ENCODE measurements around the gene AIG1. TPM values are rescaled to one million over a fixed set of nuclear protein-coding genes. Genes with fewer than 3 reads are reported as not detected.

AIG1 gene
- total RNA-seq, 6 donors from 2014 or later: 6.3 to 26.6 (median 20.8) TPM

DNA sequence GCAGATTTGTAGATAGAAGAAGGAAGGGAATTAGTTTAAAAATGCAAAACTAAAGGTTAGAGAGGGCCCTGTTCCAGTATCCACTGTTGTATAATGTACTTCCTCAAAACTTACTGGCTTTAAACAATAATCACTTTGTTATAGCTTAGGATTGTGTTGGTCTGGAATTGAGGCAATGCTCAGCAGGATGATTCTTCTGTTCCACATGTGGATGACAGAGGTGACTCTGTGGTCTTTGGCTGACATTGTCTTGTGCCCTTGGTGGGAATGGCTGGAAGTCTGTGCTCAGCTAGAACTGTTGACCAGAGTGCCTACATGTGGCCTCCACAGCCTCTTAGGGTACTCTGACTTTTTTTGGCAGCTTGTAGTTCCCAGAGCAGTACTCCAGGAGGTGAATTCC lies 143.4 kb downstream of the AIG1 start:
- Histone ChIP-seq H3K4me1 (no peaks in the 10 kb centered on the region), H3K27me3 (no peaks in the 10 kb centered on the region), H3K9me3 (peaks cover 0 to 4% (median 0%) of the 10 kb centered on the region in 4 donors), H3K27ac (no peak overlapping the region), H3K4me3 (no peak overlapping the region), H3K36me3 (no peaks in the 10 kb centered on the region)
- no peak for ATAC-seq (ENCODE audit: low FRiP score in 2 of 2)
- TF ChIP-seq POLR2A (IDR thresholded peaks at IDR 0.05): no peak
- TF ChIP-seq, protein P1, sequence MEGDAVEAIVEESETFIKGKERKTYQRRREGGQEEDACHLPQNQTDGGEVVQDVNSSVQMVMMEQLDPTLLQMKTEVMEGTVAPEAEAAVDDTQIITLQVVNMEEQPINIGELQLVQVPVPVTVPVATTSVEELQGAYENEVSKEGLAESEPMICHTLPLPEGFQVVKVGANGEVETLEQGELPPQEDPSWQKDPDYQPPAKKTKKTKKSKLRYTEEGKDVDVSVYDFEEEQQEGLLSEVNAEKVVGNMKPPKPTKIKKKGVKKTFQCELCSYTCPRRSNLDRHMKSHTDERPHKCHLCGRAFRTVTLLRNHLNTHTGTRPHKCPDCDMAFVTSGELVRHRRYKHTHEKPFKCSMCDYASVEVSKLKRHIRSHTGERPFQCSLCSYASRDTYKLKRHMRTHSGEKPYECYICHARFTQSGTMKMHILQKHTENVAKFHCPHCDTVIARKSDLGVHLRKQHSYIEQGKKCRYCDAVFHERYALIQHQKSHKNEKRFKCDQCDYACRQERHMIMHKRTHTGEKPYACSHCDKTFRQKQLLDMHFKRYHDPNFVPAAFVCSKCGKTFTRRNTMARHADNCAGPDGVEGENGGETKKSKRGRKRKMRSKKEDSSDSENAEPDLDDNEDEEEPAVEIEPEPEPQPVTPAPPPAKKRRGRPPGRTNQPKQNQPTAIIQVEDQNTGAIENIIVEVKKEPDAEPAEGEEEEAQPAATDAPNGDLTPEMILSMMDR (IDR thresholded peaks at IDR 0.05): no peak
- no peak for TF ChIP-seq POLR2AphosphoS5 (IDR thresholded peaks at IDR 0.05)
- no peak for TF ChIP-seq EP300 (IDR thresholded peaks at IDR 0.05)
- no peak for DNase-seq

DNA sequence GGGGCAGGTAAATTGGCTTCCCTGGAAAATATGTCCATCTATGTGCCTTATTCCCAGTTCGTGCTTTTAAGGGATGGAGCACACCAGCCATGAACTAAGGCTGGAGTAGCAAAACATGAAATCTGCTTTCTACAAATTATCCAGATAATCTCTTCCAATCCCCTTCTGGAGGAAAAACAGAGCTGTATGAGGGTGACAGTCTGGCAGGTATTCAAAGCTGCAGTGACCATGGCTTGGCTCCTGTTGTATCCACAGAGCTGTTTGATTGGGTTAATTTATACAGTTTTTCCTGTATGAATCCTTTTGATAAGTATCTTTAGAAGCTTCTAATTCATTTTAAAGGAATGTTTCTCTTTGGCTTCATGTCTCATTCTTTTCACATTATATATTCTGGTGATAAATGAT lies 144.4 kb downstream of the AIG1 start:
- no peaks in the 10 kb centered on the region for H3K36me3 ChIP-seq
- ATAC-seq (ENCODE audit: low FRiP score in 2 of 2) (no peak), DNase-seq (no peak)
- WGBS, 2 donors: 89 to 100% methylated on average over 1 of the region's 1 CpG
- H3K27ac ChIP-seq: no peak overlapping the region
- H3K4me1 ChIP-seq: no peaks in the 10 kb centered on the region
- H3K4me3 ChIP-seq: no peak overlapping the region
- no peaks in the 10 kb centered on the region for H3K27me3 ChIP-seq
- H3K9me3 ChIP-seq: peaks cover 0 to 4% (median 0%) of the 10 kb centered on the region in 4 donors
- TF ChIP-seq, protein P1 (IDR thresholded peaks at IDR 0.05): no peak

DNA sequence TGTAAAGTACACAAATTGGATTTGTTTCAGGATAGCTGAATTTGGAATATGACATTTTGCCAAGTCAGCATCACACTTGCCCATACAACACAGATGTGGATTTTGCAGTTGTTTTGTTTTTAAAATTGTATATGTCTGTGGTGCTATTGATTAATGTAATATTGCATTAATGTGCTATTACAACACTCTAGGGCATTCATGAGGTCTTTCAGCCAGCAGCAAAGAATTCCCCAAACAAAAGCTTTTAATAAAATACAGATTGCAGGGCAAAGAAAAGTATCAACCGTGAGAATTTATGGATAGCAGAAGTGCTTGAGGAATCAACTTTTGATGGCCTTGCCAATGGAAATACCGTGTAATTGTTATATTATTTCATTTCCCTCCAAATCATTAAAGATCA lies 144.9 kb downstream of the AIG1 start:
- Histone ChIP-seq H3K36me3 (no peaks in the 10 kb centered on the region), H3K27ac (no peak overlapping the region), H3K4me3 (no peak overlapping the region), H3K4me1 (no peaks in the 10 kb centered on the region), H3K27me3 (no peaks in the 10 kb centered on the region), H3K9me3 (peaks cover 0 to 4% (median 0%) of the 10 kb centered on the region in 4 donors)
- 74 to 86% methylated on average over 2 of the region's 2 CpGs for WGBS, 2 donors
- TF ChIP-seq POLR2AphosphoS5 (IDR thresholded peaks at IDR 0.05): no peak
- TF ChIP-seq, protein P1 (IDR thresholded peaks at IDR 0.05): no peak
- no peak for TF ChIP-seq POLR2A (IDR thresholded peaks at IDR 0.05)
- no peak for TF ChIP-seq EP300 (IDR thresholded peaks at IDR 0.05)
- DNase-seq (no peak), ATAC-seq (ENCODE audit: low FRiP score in 2 of 2) (no peak)

DNA sequence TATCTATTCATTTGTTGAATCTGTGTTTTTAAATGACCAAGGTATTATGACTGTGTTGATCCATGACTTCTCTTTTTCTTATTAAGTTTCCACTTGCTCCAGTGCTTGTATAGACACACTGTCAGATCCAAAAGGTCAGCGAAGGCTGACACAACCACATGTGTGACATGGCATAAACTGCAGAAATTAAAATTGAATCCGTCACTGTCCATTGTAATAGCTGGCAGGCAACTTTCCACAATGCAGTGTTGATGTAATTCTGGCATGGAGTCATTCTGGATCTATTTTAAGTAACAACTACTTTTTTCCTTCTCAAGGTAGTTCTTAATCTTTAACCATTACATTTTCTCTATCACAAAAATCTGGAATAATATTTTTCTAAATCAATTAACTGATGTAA lies 145.3 kb downstream of the AIG1 start:
- Histone ChIP-seq H3K27me3 (no peaks in the 10 kb centered on the region), H3K4me1 (no peaks in the 10 kb centered on the region), H3K4me3 (no peak overlapping the region), H3K36me3 (no peaks in the 10 kb centered on the region), H3K27ac (no peak overlapping the region), H3K9me3 (peaks cover 0 to 4% (median 0%) of the 10 kb centered on the region in 4 donors)
- DNase-seq: no peak
- ATAC-seq (ENCODE audit: low FRiP score in 2 of 2): no peak
- WGBS, 2 donors: 64 to 69% methylated on average over 2 of the region's 2 CpGs
- no peak for TF ChIP-seq POLR2A (IDR thresholded peaks at IDR 0.05)
- TF ChIP-seq, protein P1 (IDR thresholded peaks at IDR 0.05): no peak
- no peak for TF ChIP-seq EP300 (IDR thresholded peaks at IDR 0.05)
- no peak for TF ChIP-seq POLR2AphosphoS5 (IDR thresholded peaks at IDR 0.05)

DNA sequence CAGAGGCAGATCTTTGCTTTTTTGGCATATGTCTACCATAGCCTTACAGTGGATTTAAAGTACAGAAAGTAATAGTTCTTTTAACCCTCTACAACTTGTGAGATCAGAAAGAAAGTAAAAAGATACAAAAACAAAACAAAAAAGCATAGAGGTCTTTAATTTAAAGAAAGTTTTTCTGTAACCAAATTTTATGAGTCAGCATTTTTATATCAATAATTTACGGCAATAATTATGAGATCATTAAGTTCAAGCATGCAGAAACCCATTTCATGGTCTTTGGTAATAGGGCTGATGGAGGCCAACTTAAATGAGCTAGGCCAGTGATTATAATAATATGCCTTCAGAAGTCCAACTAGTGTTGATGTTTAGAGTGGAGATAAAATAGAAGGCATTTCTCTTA lies 145.9 kb downstream of the AIG1 start:
- ATAC-seq (ENCODE audit: low FRiP score in 2 of 2) (no peak), DNase-seq (no peak)
- H3K27ac ChIP-seq: no peak overlapping the region
- no peaks in the 10 kb centered on the region for H3K36me3 ChIP-seq
- no peaks in the 10 kb centered on the region for H3K27me3 ChIP-seq
- peaks cover 0 to 4% (median 0%) of the 10 kb centered on the region in 4 donors for H3K9me3 ChIP-seq
- TF ChIP-seq, protein P1 (IDR thresholded peaks at IDR 0.05): no peak
- TF ChIP-seq POLR2AphosphoS5 (IDR thresholded peaks at IDR 0.05) (no peak), POLR2A (IDR thresholded peaks at IDR 0.05) (no peak), EP300 (IDR thresholded peaks at IDR 0.05) (no peak)
- H3K4me3 ChIP-seq: no peak overlapping the region
- H3K4me1 ChIP-seq: no peaks in the 10 kb centered on the region
- WGBS, 2 donors: 92 to 96% methylated on average over 1 of the region's 1 CpG
